Neuron (in vitro differentiated cells): Measurements from ENCODE around the gene ADRA1B.

ENCODE experiments used
- H2AFZ ChIP-seq: one replicate; pipeline ENCODE4 v1.6.1; 2013; ENCODE audit warnings: low read depth, mild to moderate bottlenecking, inconsistent platforms, low read length, moderate library complexity
- H3K27me3 ChIP-seq: one replicate; pipeline ENCODE4 v1.6.1; 2013; ENCODE audit warnings: low read length; ENCODE audit not compliant: insufficient read depth
- H3K36me3 ChIP-seq: one replicate; pipeline ENCODE4 v1.6.1; 2013; ENCODE audit warnings: low read length; ENCODE audit not compliant: insufficient read depth
- H3K4me1 ChIP-seq: one replicate; pipeline ENCODE4 v1.6.1; 2013; ENCODE audit warnings: low read length; ENCODE audit not compliant: insufficient read depth
- H3K4me3 ChIP-seq: 2 replicates; pipeline ENCODE4 v1.5.1; 2013; ENCODE audit warnings: mild to moderate bottlenecking, low read length, moderate library complexity
- H3K9me3 ChIP-seq: one replicate; pipeline ENCODE4 v1.6.1; 2013; ENCODE audit warnings: low read length

ADRA1B gene

GRCh38 chr5:159971514-159971913 is 55.2 kb downstream of the ADRA1B start:
- Histone ChIP-seq H3K27me3 (peaks cover 57% of the 10 kb centered on the region), H3K4me3 (no peak overlapping the region), H3K4me1 (no peaks in the 10 kb centered on the region)

GRCh38 chr5:159971931-159972461 is 55.7 kb downstream of the ADRA1B start:
- H3K4me3 ChIP-seq = no peak overlapping the region
- H3K36me3 ChIP-seq = no peaks in the 10 kb centered on the region
- no peaks in the 10 kb centered on the region for H3K9me3 ChIP-seq
- no peak overlapping the region for H2AFZ ChIP-seq
- H3K4me1 ChIP-seq = no peaks in the 10 kb centered on the region
- peaks cover 54% of the 10 kb centered on the region for H3K27me3 ChIP-seq

More at GRCh38 chr5:159971514-159971913, 55.2 kb downstream of the ADRA1B start:
- H2AFZ ChIP-seq = no peak overlapping the region
- no peaks in the 10 kb centered on the region for H3K9me3 ChIP-seq
- no peaks in the 10 kb centered on the region for H3K36me3 ChIP-seq

GRCh38 chr5:159972538-159973362 is 56.5 kb downstream of the ADRA1B start:
- H3K36me3 ChIP-seq = no peaks in the 10 kb centered on the region
- no peak overlapping the region for H3K4me3 ChIP-seq
- H3K9me3 ChIP-seq = no peaks in the 10 kb centered on the region
- H3K4me1 ChIP-seq = no peaks in the 10 kb centered on the region
- peaks cover 58% of the 10 kb centered on the region for H3K27me3 ChIP-seq
- H2AFZ ChIP-seq = no peak overlapping the region

- no peak overlapping the region for H3K4me3 ChIP-seq
- no peaks in the 10 kb centered on the region for H3K4me1 ChIP-seq
- H3K27me3 ChIP-seq = peaks cover 53% of the 10 kb centered on the region
- no peaks in the 10 kb centered on the region for H3K36me3 ChIP-seq
- no peak overlapping the region for H2AFZ ChIP-seq
- no peaks in the 10 kb centered on the region for H3K9me3 ChIP-seq
These were observed 59.3 kb downstream of the ADRA1B start for GRCh38 chr5:159975462-159976019.

- H3K27me3 ChIP-seq = peaks cover 41% of the 10 kb centered on the region
- H3K4me1 ChIP-seq = no peaks in the 10 kb centered on the region
- no peaks in the 10 kb centered on the region for H3K9me3 ChIP-seq
- no peak overlapping the region for H2AFZ ChIP-seq
- no peak overlapping the region for H3K4me3 ChIP-seq
- H3K36me3 ChIP-seq = no peaks in the 10 kb centered on the region
These were observed 60.6 kb downstream of the ADRA1B start for GRCh38 chr5:159976921-159977320.

- Histone ChIP-seq H3K36me3 (no peaks in the 10 kb centered on the region), H2AFZ (no peak overlapping the region), H3K27me3 (peaks cover 39% of the 10 kb centered on the region), H3K4me3 (no peak overlapping the region), H3K9me3 (no peaks in the 10 kb centered on the region), H3K4me1 (no peaks in the 10 kb centered on the region)
These were observed 62.1 kb downstream of the ADRA1B start for GRCh38 chr5:159978358-159978757.

GRCh38 chr5:159982421-159983173 is 66.3 kb downstream of the ADRA1B start:
- Histone ChIP-seq H3K4me1 (peaks cover 5% of the 10 kb centered on the region), H2AFZ (no peak overlapping the region), H3K36me3 (no peaks in the 10 kb centered on the region), H3K27me3 (peaks cover 60% of the 10 kb centered on the region), H3K4me3 (no peak overlapping the region), H3K9me3 (no peaks in the 10 kb centered on the region)

- Histone ChIP-seq H3K9me3 (peaks cover 3% of the 10 kb centered on the region), H3K36me3 (no peaks in the 10 kb centered on the region), H2AFZ (peak overlapping the region; percentile 70), H3K27me3 (peaks cover 58% of the 10 kb centered on the region), H3K4me1 (peaks cover 5% of the 10 kb centered on the region), H3K4me3 (peak overlapping the region; percentile 20)
These were observed 70.9 kb downstream of the ADRA1B start for GRCh38 chr5:159987031-159987674.

- Histone ChIP-seq H3K4me3 (no peak overlapping the region), H3K9me3 (peaks cover 8% of the 10 kb centered on the region), H3K4me1 (peaks cover 5% of the 10 kb centered on the region), H3K27me3 (peaks cover 37% of the 10 kb centered on the region), H3K36me3 (no peaks in the 10 kb centered on the region), H2AFZ (no peak overlapping the region)
These were observed 74.2 kb downstream of the ADRA1B start for GRCh38 chr5:159990506-159990905.

GRCh38 chr5:159992566-159992965 is 76.3 kb downstream of the ADRA1B start:
- no peaks in the 10 kb centered on the region for H3K4me1 ChIP-seq
- peaks cover 23% of the 10 kb centered on the region for H3K27me3 ChIP-seq
- no peaks in the 10 kb centered on the region for H3K36me3 ChIP-seq
- no peak overlapping the region for H3K4me3 ChIP-seq
- H2AFZ ChIP-seq = no peak overlapping the region
- peaks cover 8% of the 10 kb centered on the region for H3K9me3 ChIP-seq

GRCh38 chr5:159993194-159993593 is 76.9 kb downstream of the ADRA1B start:
- no peak overlapping the region for H3K4me3 ChIP-seq
- H3K9me3 ChIP-seq = peaks cover 8% of the 10 kb centered on the region
- no peaks in the 10 kb centered on the region for H3K36me3 ChIP-seq
- H3K27me3 ChIP-seq = peaks cover 18% of the 10 kb centered on the region
- no peak overlapping the region for H2AFZ ChIP-seq
- H3K4me1 ChIP-seq = no peaks in the 10 kb centered on the region

- Histone ChIP-seq H3K27me3 (peaks cover 22% of the 10 kb centered on the region), H3K36me3 (no peaks in the 10 kb centered on the region), H3K9me3 (peaks cover 5% of the 10 kb centered on the region), H3K4me1 (no peaks in the 10 kb centered on the region), H3K4me3 (no peak overlapping the region), H2AFZ (no peak overlapping the region)
These were observed 79.6 kb downstream of the ADRA1B start for GRCh38 chr5:159995907-159996306.
